HG03097 (cell line): ENCODE data around the gene RPL12.
"Not testable (repeated sequence)": the region's sequence is repeated elsewhere in the genome, so short reads cannot be mapped to it uniquely, and the experiment has no call there.

Source experiments
- ATAC-seq: cut with Tn5 transposase; IDR thresholded peaks from one replicate; pipeline ENCODE4 v1.9.1; 2021; ENCODE audit not compliant: unreplicated experiment, low FRiP score

Gene RPL12

GRCh38 chr9:127473501-127473900 is 22.3 kb upstream of the RPL12 start:
- ATAC-seq, result no peak

- ATAC-seq, result no peak
Measured at GRCh38 chr9:127470662-127471061, 19.5 kb upstream of the RPL12 start.

- no peak for ATAC-seq
Measured at GRCh38 chr9:127467621-127468020, 16.4 kb upstream of the RPL12 start.

- ATAC-seq, result not testable (repeated sequence)
Measured at GRCh38 chr9:127466407-127466917, 15.3 kb upstream of the RPL12 start.

GRCh38 chr9:127463911-127464310 is 12.7 kb upstream of the RPL12 start:
- ATAC-seq, result no peak

- no peak for ATAC-seq
Measured at GRCh38 chr9:127463382-127463781, 12.2 kb upstream of the RPL12 start.

GRCh38 chr9:127458921-127459320 is 7.7 kb upstream of the RPL12 start:
- no peak for ATAC-seq

GRCh38 chr9:127457191-127457878 is 6.1 kb upstream of the RPL12 start:
- no peak for ATAC-seq

GRCh38 chr9:127455324-127455992 is 4.3 kb upstream of the RPL12 start:
- ATAC-seq, result no peak

- no peak for ATAC-seq
Measured at GRCh38 chr9:127452691-127453090, 1.5 kb upstream of the RPL12 start.

GRCh38 chr9:127451858-127452656 is 851 bp upstream of the RPL12 start:
- peak; percentile 12 for ATAC-seq

- ATAC-seq, result peak; percentile 14
Measured at GRCh38 chr9:127451608-127451857, 327 bp upstream of the RPL12 start.

- no peak for ATAC-seq
Measured at GRCh38 chr9:127450243-127450760, 904 bp downstream of the RPL12 start.

- no peak for ATAC-seq
Measured at GRCh38 chr9:127449332-127449966, 1.8 kb downstream of the RPL12 start.

GRCh38 chr9:127448112-127448805 is 2.9 kb downstream of the RPL12 start:
- ATAC-seq, result no peak

- no peak for ATAC-seq
Measured at GRCh38 chr9:127447416-127448111, 3.6 kb downstream of the RPL12 start.

GRCh38 chr9:127446713-127447415 is 4.3 kb downstream of the RPL12 start:
- ATAC-seq, result no peak

GRCh38 chr9:127445851-127446712 is 5.1 kb downstream of the RPL12 start:
- ATAC-seq, result no peak
